Activated CD4-positive, alpha-beta T cell treated with anti-CD3 and anti-CD28 coated beads, Interleukin-2, amount 50 U/mL, for 48 hours (primary cell): Measurements from ENCODE around the gene KCNK13.
"Not testable (repeated sequence)": the region's sequence is repeated elsewhere in the genome, so short reads cannot be mapped to it uniquely, and the experiment has no call there.

Source experiments
- DNase-seq, 2 experiments: peaks; one replicate each; pipeline ENCODE4 v3.0.0-alpha.2; 2020

Gene KCNK13

GRCh38 chr14:90194706-90195105, 132.9 kb downstream of the KCNK13 start:
- DNase-seq = no peak

GRCh38 chr14:90198541-90199060, 136.8 kb downstream of the KCNK13 start:
- DNase-seq = no peak

GRCh38 chr14:90200546-90200945, 138.8 kb downstream of the KCNK13 start:
- not testable (repeated sequence) for DNase-seq

GRCh38 chr14:90201344-90201743, 139.6 kb downstream of the KCNK13 start:
- DNase-seq = no peak

DNA sequence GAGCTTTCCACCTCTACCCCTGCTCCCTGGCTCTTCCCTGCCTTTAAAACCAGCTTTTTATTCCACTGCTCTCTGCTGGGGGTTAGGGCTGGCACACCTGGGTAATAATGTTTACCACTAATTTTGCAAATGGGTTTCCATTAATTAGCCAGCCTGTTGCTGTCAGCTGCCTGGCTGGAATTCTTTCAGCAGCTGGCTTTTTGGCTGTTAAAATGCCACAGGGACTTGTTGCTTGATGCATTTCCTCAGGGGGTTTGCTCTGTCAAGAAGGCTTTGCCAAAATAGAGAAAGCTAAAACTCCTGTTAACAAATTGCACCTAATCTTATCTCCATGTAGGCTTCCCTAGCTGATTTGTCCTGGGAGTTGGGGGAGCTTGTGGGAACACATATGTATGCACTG, 142.7 kb downstream of the KCNK13 start:
- DNase-seq = no peak

DNA sequence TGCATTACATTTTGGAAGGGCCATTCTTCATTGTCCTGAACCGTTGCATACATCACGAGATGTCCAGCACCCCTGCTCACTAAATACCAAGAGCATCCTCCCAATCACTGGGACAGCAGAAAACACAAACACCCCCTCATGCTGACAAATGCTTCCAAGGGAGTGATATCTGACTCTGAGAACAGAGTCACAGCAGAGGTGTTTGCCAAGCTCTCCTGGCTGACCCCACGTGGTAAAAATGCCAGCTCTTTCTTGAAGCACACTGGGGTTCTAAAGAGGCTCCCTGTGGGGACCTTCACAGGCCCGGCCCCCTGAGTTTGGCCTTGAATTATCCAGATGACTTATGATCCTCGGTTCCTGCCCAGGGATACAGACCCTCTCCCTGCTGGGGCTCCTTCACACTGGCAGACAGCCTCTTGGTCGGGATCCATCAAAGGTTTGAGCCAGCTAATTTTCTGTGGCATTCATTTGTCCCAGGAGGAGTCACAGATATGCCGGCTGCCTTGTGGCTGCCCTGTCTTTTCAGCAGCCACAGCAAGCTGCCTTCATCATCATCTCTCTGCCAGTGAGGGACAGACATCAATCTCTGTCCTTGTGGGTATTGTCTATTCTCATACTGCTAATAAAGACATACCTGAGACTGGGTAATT, 151.4 kb downstream of the KCNK13 start:
- no peak for DNase-seq

GRCh38 chr14:90228478-90228877, 166.7 kb downstream of the KCNK13 start:
- no peak for DNase-seq

DNA sequence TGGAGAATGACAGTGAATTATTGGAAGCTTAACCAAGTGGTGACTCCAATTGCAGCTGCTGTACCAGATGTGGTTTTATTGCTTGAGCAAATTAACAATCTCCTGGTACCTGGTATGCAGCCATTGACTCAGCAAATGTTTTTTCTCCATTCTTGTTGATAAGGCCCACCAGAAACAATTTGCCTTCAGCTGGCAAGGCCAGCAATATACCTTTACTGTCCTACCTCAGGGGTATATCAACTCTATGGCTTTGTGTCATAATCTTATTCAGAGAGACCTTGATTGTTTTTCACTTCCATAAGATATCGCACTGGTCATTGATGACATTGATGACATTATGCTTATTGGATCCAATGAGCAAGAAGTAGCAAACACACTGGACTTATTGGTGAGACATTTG, 168.1 kb downstream of the KCNK13 start:
- not testable (repeated sequence) for DNase-seq
